HG02884 (cell line): ENCODE results near the gene ACO2.

Experiments used
- ATAC-seq: cut with Tn5 transposase; IDR thresholded peaks from one replicate; pipeline ENCODE4 v1.9.1; 2021; ENCODE audit warnings: mild to moderate bottlenecking, moderate library complexity; ENCODE audit not compliant: unreplicated experiment

The ACO2 gene

DNA sequence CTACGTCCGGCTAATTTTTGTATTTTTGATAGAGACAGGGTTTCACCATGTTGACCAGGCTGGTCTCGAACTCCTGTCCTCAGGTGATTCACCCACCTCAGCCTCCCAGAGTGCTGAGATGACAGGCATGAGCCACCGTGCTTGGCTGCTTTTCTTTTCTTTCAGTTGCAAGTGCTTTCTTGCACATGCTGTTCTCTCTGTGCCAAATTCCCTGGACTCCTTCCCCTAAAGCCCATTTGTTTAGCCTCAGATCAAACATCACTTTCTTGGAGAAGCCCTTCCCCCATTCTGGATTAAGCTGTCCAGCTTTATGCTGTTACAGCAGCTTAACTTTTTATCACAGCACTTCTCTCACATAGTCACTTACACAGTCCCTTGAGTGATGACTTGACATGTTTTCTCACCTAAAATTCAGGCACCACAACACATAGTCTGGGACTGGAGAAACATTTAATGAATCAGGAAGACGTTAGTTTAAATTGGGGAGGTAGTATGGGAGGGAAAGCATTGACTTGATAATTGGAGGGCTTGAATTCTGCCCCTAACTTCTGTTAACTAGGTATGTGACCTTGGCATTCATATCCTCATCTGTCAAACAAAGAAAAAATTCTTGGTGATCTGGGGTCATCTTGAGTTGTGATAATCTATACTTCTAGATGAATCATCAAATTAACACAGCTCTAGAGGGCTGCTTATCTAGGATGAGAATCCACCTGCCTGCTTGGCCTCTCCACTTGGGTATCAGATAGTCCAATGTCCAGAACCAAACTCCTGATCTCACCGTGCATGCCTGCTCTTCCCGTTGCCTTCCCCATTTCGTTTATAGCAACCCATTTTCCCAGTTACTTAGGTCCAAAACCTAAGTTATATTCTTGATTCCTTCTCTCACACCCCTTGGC lies 18.4 kb downstream of the ACO2 start:
- ATAC-seq: no peak

DNA sequence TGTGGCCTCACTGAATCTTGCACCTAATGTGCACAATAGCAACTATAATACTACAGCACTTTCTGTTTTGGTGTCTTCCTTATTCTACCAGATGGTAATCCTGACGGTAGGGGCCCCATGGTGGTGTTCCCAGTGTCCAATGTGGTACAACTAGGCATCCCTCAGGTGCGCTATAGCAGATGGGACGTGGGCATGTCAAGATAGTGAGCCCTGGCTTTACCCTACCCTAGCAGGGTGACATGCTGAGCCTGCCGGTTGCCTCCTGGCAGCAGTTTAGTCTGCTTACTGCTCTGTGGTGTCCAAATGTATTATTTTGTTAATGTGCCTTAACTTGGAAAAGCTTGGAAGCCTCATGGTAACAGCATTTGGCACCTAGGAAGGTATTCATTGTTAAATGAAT lies 19.2 kb downstream of the ACO2 start:
- no peak for ATAC-seq

GRCh38 chr22:41488596-41489385 lies 19.9 kb downstream of the ACO2 start:
- ATAC-seq: no peak

GRCh38 chr22:41491374-41492100 lies 22.6 kb downstream of the ACO2 start:
- ATAC-seq: no peak

- ATAC-seq: no peak
Measured at GRCh38 chr22:41498303-41498835, 29.5 kb downstream of the ACO2 start.

GRCh38 chr22:41499624-41500280 lies 30.8 kb downstream of the ACO2 start:
- no peak for ATAC-seq

- ATAC-seq: no peak
Measured at GRCh38 chr22:41500303-41500702, 31.4 kb downstream of the ACO2 start.

DNA sequence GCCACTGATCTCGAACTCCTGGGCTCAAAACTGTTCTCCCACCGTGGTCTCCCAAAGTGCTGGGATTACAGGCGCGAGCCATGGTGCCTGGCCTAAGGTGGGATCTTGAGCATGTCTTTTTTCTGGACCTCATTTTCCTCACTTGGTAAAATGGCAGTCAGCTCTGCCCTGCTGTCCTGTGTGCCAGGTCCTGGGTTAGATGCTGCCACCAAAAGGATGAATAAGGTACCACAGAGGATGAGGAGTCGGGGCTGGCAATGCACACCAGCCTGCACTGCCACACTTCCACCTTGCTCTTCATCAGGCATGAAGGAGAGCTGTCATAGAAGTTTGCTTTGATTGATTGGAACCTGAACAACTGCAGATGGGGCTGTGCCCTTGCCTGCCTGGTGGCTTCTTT lies 32.3 kb downstream of the ACO2 start:
- ATAC-seq: no peak

DNA sequence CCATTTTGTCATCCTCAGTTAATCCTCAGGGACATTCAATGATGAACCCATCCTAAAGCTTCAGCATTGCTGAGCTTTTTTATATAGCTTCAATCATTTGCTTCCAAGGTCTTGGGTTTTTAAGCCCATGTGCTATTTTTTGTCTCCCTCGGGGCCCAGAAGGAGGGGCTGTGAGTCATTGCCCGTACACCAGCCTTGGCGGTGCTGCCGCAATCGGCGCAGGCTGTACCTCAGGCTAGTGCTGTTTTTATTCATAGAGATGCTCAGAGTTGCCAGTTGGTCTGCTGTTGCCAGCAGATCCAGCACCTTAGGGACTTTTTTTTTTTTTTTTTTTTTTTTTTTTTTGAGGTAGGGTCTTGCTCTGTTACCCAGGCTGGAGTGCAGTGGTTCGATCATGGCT lies 35.5 kb downstream of the ACO2 start:
- no peak for ATAC-seq

DNA sequence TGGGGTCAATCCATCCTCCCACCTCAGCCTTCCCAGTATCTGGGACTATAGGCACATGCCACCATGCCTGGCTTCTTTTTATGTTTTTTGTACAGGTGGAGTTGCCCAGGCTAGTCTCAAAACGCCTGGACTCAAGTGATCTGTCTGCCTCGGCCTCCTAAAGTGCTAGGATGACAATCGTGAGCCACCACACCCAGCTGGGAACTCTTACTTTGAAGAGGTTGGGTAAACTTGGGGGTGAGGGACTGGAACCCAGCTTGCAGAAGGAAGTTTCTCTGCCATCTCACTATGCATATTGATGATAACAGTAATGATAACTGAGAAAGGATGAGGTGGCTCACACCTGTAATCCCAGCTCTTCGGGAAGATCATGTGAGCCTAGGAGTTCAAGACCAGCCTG lies 35.9 kb downstream of the ACO2 start:
- no peak for ATAC-seq

DNA sequence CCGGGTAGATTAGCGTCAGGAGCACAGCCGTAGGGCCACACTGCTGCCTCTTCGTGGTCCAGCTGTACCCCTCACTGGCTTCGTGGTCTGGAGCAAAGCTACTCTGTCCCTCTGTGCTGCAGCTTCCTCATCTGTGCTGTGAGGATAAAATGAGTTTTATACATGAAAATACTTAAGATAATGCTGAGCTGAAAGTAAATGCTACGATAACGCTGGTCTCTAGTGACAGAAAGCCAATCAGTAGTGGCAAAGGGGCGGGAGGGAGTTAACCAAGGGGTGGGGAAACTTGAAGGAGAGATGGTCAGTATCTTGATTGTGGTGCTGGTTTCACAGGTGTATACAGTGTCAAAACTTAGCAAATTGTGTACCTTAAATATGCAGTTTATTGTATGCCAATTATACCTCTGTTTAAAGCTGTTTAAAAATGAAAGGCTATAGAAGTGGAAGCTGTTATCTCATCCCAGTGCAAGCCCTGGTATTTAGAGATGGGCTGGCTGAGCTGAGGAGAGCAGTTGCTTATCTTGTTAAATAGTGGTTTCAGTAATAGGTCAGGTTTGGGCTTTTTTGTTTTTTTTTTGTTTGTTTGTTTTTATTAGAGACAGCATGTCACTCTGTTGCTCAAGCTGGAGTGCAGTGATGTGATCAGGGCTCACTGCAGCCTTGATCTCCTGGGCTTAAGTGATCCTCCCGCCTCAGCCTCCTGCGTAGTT lies 36.7 kb downstream of the ACO2 start:
- no peak for ATAC-seq

GRCh38 chr22:41507330-41508063 lies 38.6 kb downstream of the ACO2 start:
- ATAC-seq: no peak

DNA sequence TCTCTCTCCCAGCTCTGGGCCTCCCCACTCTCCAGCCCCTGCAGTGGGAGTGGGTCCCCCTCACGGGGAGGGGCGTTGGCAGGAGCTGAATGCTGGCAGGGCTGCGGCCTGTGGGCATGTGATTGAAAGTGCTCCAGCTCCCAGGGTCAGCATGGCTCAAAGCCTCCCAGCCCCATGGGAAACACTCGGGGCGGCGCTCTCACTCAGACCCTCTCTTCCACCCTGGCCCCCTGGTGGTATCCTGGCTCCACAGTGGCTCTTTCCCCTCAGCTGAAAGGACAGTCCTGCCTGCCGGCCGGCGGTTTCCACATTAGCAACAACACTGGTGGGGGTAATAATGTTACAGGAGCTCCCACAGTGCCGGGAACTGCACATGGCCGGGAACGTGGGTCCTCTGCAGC lies 39.9 kb downstream of the ACO2 start:
- no peak for ATAC-seq

- ATAC-seq: no peak
Measured at GRCh38 chr22:41511521-41511968, 42.6 kb downstream of the ACO2 start.

GRCh38 chr22:41512421-41513194 lies 43.7 kb downstream of the ACO2 start:
- no peak for ATAC-seq

DNA sequence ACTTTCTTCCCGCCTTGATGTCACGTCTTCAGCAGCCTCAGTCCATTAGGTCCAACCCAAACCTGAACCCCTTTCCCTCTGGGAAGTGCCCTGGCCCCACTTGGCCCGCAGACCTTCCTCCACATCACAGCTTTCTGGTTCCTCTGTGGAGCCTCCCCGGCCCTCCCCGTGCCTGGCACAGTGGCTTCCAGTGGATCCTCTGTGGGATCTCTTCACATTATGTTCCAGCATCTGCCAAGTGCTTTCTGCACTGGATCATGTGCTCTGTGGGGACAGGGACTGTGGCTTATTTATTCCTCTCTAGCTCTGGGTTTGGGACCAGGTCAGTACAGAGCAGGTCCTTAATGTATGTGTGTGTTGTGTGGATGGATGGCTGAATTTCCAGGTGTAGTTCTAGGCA lies 44.5 kb downstream of the ACO2 start:
- no peak for ATAC-seq

GRCh38 chr22:41516462-41516861 lies 47.5 kb downstream of the ACO2 start:
- ATAC-seq: no peak
